ENCODE results near the gene CSNK1D. TPM values are rescaled to one million over a fixed set of nuclear protein-coding genes. Genes with fewer than 3 reads are reported as not detected.
A peak's percentile ranks its signal among the peaks of the same experiment; 100 is the strongest.

The CSNK1D gene
- total RNA-seq, 4 donors from 2014 or later, result 24.6 to 102 (median 57.1) TPM

GRCh38 chr17:82253179-82253544, 20.3 kb downstream of the CSNK1D start:
- no peak for TF ChIP-seq CTCF (IDR thresholded peaks at IDR 0.05)
- no peak for TF ChIP-seq POLR2A (IDR thresholded peaks at IDR 0.05)
- intact Hi-C loops (cut with DNase I), result no loop called here
- Histone ChIP-seq H3K36me3 (peaks cover 62 to 99% (median 69%) of the 10 kb centered on the region in 3 donors), H3K27ac (no peak overlapping the region), H3K4me3 (no peak overlapping the region), H3K4me1 (peaks cover 0 to 26% (median 1%) of the 10 kb centered on the region in 3 donors), H3K9me3 (no peaks in the 10 kb centered on the region), H3K27me3 (no peaks in the 10 kb centered on the region)
- 81 to 93% methylated on average over 8 to 10 of the region's 12 CpGs for WGBS, 2 donors
- DNase-seq, result no peak

- Histone ChIP-seq H3K4me1 (peaks cover 5 to 31% (median 6%) of the 10 kb centered on the region in 3 donors), H3K4me3 (no peak overlapping the region), H3K36me3 (peaks cover 62 to 100% (median 73%) of the 10 kb centered on the region in 3 donors), H3K9me3 (no peaks in the 10 kb centered on the region), H3K27me3 (no peaks in the 10 kb centered on the region), H3K27ac (no peak overlapping the region)
- 95 to 96% methylated on average over 9 to 21 of the region's 28 CpGs for WGBS, 2 donors
- no peak for DNase-seq
- TF ChIP-seq CTCF (IDR thresholded peaks at IDR 0.05) (no peak), POLR2A (IDR thresholded peaks at IDR 0.05) (no peak)
- intact Hi-C loops (cut with DNase I), result no loop called here
Measured at GRCh38 chr17:82252511-82253178, 20.9 kb downstream of the CSNK1D start.

- intact Hi-C loops (cut with DNase I), result no loop called here
- H3K27me3 ChIP-seq, result no peaks in the 10 kb centered on the region
- H3K36me3 ChIP-seq, result peaks cover 64 to 100% (median 79%) of the 10 kb centered on the region in 3 donors
- 87 to 94% methylated on average over 20 of the region's 25 CpGs for WGBS, 2 donors
- peak overlapping the region in 2 of 4 donors; percentile 3 to 4 for H3K27ac ChIP-seq
- no peak for DNase-seq
- H3K9me3 ChIP-seq, result no peaks in the 10 kb centered on the region
- peaks cover 21 to 48% (median 23%) of the 10 kb centered on the region in 3 donors for H3K4me1 ChIP-seq
- TF ChIP-seq POLR2A (IDR thresholded peaks at IDR 0.05) (no peak), CTCF (IDR thresholded peaks at IDR 0.05) (no peak)
- no peak overlapping the region for H3K4me3 ChIP-seq
Measured at GRCh38 chr17:82250868-82251500, 22.5 kb downstream of the CSNK1D start.

GRCh38 chr17:82249896-82250581, 23.5 kb downstream of the CSNK1D start:
- TF ChIP-seq POLR2A (IDR thresholded peaks at IDR 0.05) (no peak), CTCF (IDR thresholded peaks at IDR 0.05) (no peak)
- peak overlapping the region in 2 of 4 donors; percentile 3 to 14 for H3K27ac ChIP-seq
- peaks cover 21 to 58% (median 26%) of the 10 kb centered on the region in 3 donors for H3K4me1 ChIP-seq
- H3K9me3 ChIP-seq, result no peaks in the 10 kb centered on the region
- no peaks in the 10 kb centered on the region for H3K27me3 ChIP-seq
- intact Hi-C loops (cut with DNase I), result no loop called here
- no peak for DNase-seq
- H3K36me3 ChIP-seq, result peaks cover 65 to 100% (median 83%) of the 10 kb centered on the region in 3 donors
- 93 to 94% methylated on average over 11 to 19 of the region's 33 CpGs for WGBS, 2 donors
- H3K4me3 ChIP-seq, result no peak overlapping the region
